Mononuclear cell (primary cell): ENCODE measurements around the gene GRIN2B. TPM values are rescaled to one million over a fixed set of nuclear protein-coding genes. Genes with fewer than 3 reads are reported as not detected.

ENCODE experiments used
- H3K27me3 ChIP-seq: 2 replicates; pipeline ENCODE4 v1.6.0; 2011; ENCODE audit warnings: low read length, control low read depth; ENCODE audit not compliant: insufficient read depth
- H3K4me1 ChIP-seq: 2 replicates; pipeline ENCODE4 v1.5.1; 2011; ENCODE audit warnings: mild to moderate bottlenecking, low read length, control low read depth; ENCODE audit not compliant: insufficient read depth
- H3K4me3 ChIP-seq: 2 replicates; pipeline ENCODE4 v1.5.1; 2011; ENCODE audit warnings: mild to moderate bottlenecking, low read length, moderate library complexity
- H3K9me3 ChIP-seq: 2 replicates; pipeline ENCODE4 v1.5.1; 2011; ENCODE audit warnings: low read depth, mild to moderate bottlenecking, control low read depth, low read length
- total RNA-seq: library from RNA; depleted of rRNA; stranded (reverse); fragments of >200 nt; gene quantifications from one replicate; pipeline ENCODE4 v1.2.3, GENCODE V29; 2012

The GRIN2B gene
- total RNA-seq, 1 donor = under 0.01 TPM

- Histone ChIP-seq H3K27me3 (peaks cover 12% of the 10 kb centered on the region), H3K4me1 (no peaks in the 10 kb centered on the region), H3K4me3 (no peak overlapping the region), H3K9me3 (peaks cover 17% of the 10 kb centered on the region)
Observed at GRCh38 chr12:13941258-13942249, 39.8 kb downstream of the GRIN2B start.

GRCh38 chr12:13940335-13940865, 41.0 kb downstream of the GRIN2B start:
- Histone ChIP-seq H3K4me1 (no peaks in the 10 kb centered on the region), H3K4me3 (no peak overlapping the region), H3K9me3 (peaks cover 21% of the 10 kb centered on the region), H3K27me3 (peaks cover 12% of the 10 kb centered on the region)

GRCh38 chr12:13937735-13938134, 43.7 kb downstream of the GRIN2B start:
- Histone ChIP-seq H3K9me3 (peaks cover 21% of the 10 kb centered on the region), H3K4me3 (no peak overlapping the region), H3K4me1 (no peaks in the 10 kb centered on the region), H3K27me3 (peaks cover 5% of the 10 kb centered on the region)

GRCh38 chr12:13935169-13935568, 46.2 kb downstream of the GRIN2B start:
- H3K4me3 ChIP-seq = no peak overlapping the region
- H3K4me1 ChIP-seq = no peaks in the 10 kb centered on the region
- peaks cover 21% of the 10 kb centered on the region for H3K9me3 ChIP-seq
- no peaks in the 10 kb centered on the region for H3K27me3 ChIP-seq
